H9 (cell line): ENCODE measurements around the gene CCDC92B. TPM values are rescaled to one million over a fixed set of nuclear protein-coding genes. Genes with fewer than 3 reads are reported as not detected.
A peak's percentile ranks its signal among the peaks of the same experiment; 100 is the strongest.

ENCODE experiments used
- DNase-seq: peaks from one replicate; pipeline ENCODE4 v3.0.0-alpha.2; 2017
- H2AFZ ChIP-seq: one replicate; pipeline ENCODE4 v1.6.1; 2013; ENCODE audit warnings: mild to moderate bottlenecking, low read length, control low read depth, moderate library complexity
- H2AK5ac ChIP-seq: 2 replicates; pipeline ENCODE4 v1.6.1; 2013; ENCODE audit warnings: low read length, control low read depth, mixed read lengths; ENCODE audit not compliant: insufficient read length
- H2BK120ac ChIP-seq: one replicate; pipeline ENCODE4 v1.6.1; 2013; ENCODE audit warnings: low read depth, mild to moderate bottlenecking, low read length, control low read depth, inconsistent platforms; ENCODE audit not compliant: poor library complexity, severe bottlenecking
- H2BK12ac ChIP-seq: 2 replicates; pipeline ENCODE4 v1.6.1; 2013; ENCODE audit warnings: low read length, control low read depth, mixed read lengths, low read depth; ENCODE audit not compliant: insufficient read length
- H2BK15ac ChIP-seq: 2 replicates; pipeline ENCODE4 v1.6.1; 2013; ENCODE audit warnings: low read depth, low read length, control low read depth
- H2BK20ac ChIP-seq: one replicate; pipeline ENCODE4 v1.6.1; 2013; ENCODE audit warnings: low read depth, mild to moderate bottlenecking, low read length, control low read depth, inconsistent platforms; ENCODE audit not compliant: poor library complexity, severe bottlenecking
- H2BK5ac ChIP-seq: 2 replicates; pipeline ENCODE4 v1.6.1; 2013; ENCODE audit warnings: low read length, control low read depth, mixed read lengths; ENCODE audit not compliant: insufficient read length
- H3K14ac ChIP-seq: 2 replicates; pipeline ENCODE4 v1.6.1; 2013; ENCODE audit warnings: low read length, control low read depth; ENCODE audit not compliant: insufficient read depth
- H3K18ac ChIP-seq: 2 replicates; pipeline ENCODE4 v1.6.1; 2013; ENCODE audit warnings: low read depth, mild to moderate bottlenecking, mixed read lengths, low read length, control low read depth; ENCODE audit not compliant: insufficient read length
- H3K23ac ChIP-seq: 2 replicates; pipeline ENCODE4 v1.6.1; 2013; ENCODE audit warnings: low read length, control low read depth, mixed read lengths, low read depth; ENCODE audit not compliant: insufficient read length
- H3K23me2 ChIP-seq: 2 replicates; pipeline ENCODE4 v1.6.1; 2013; ENCODE audit warnings: low read depth, mild to moderate bottlenecking, mixed read lengths, low read length, control low read depth; ENCODE audit not compliant: insufficient read length, poor library complexity, severe bottlenecking
- H3K27ac ChIP-seq: 2 replicates; pipeline ENCODE4 v1.5.1; 2013; ENCODE audit warnings: low read length, control low read depth, mixed read lengths, low read depth; ENCODE audit not compliant: insufficient read length
- H3K27me3 ChIP-seq: 2 replicates; pipeline ENCODE4 v1.6.1; 2013; ENCODE audit warnings: low read length, control low read depth, inconsistent platforms; ENCODE audit not compliant: insufficient read depth
- H3K4ac ChIP-seq: 2 replicates; pipeline ENCODE4 v1.6.1; 2013; ENCODE audit warnings: low read depth, mild to moderate bottlenecking, control low read depth, inconsistent platforms, low read length, moderate library complexity
- H3K4me1 ChIP-seq: 2 replicates; pipeline ENCODE4 v1.6.1; 2013; ENCODE audit warnings: low read length, control low read depth, inconsistent platforms; ENCODE audit not compliant: insufficient read depth
- H3K4me2 ChIP-seq: 2 replicates; pipeline ENCODE4 v1.6.1; 2013; ENCODE audit warnings: low read length, control low read depth, mixed read lengths; ENCODE audit not compliant: insufficient read length, insufficient read depth
- H3K56ac ChIP-seq: 2 replicates; pipeline ENCODE4 v1.6.1; 2013; ENCODE audit warnings: low read depth, mild to moderate bottlenecking, mixed read lengths, low read length, control low read depth; ENCODE audit not compliant: insufficient read length
- H3K79me1 ChIP-seq: 2 replicates; pipeline ENCODE4 v1.6.1; 2013; ENCODE audit warnings: low read depth, mild to moderate bottlenecking, moderate library complexity, low read length, control low read depth, inconsistent platforms; ENCODE audit not compliant: insufficient read depth, poor library complexity, severe bottlenecking
- H3K79me2 ChIP-seq: 2 replicates; pipeline ENCODE4 v1.6.1; 2013; ENCODE audit warnings: low read length, control low read depth, inconsistent platforms; ENCODE audit not compliant: insufficient read depth
- H3K9ac ChIP-seq: 2 replicates; pipeline ENCODE4 v1.6.1; 2013; ENCODE audit warnings: low read length, control low read depth, mixed read lengths; ENCODE audit not compliant: insufficient read length; ENCODE audit errors: extremely low read depth
- H3K9me3 ChIP-seq: one replicate; pipeline ENCODE4 v1.6.1; 2013; ENCODE audit warnings: low read depth, low read length, inconsistent platforms; ENCODE audit not compliant: control insufficient read depth
- H3T11ph ChIP-seq: one replicate; pipeline ENCODE4 v1.6.1; 2013; ENCODE audit warnings: mild to moderate bottlenecking, low read length, control low read depth, inconsistent platforms
- H4K20me1 ChIP-seq: one replicate; pipeline ENCODE4 v1.6.1; 2013; ENCODE audit not compliant: control insufficient read depth, insufficient read length, insufficient read depth
- H4K5ac ChIP-seq: 2 replicates; pipeline ENCODE4 v1.6.1; 2013; ENCODE audit warnings: low read depth, mild to moderate bottlenecking, mixed read lengths, low read length, control low read depth; ENCODE audit not compliant: insufficient read length
- H4K8ac ChIP-seq: replicated peaks from 2 replicates; pipeline ENCODE4 v1.6.1; 2013; ENCODE audit warnings: low read length, control low read depth, mixed read lengths, low read depth; ENCODE audit not compliant: insufficient read length
- H4K91ac ChIP-seq: 2 replicates; pipeline ENCODE4 v1.6.1; 2013; ENCODE audit warnings: low read depth, mild to moderate bottlenecking, moderate library complexity, mixed read lengths, low read length, control low read depth; ENCODE audit not compliant: insufficient read length
- H3K27ac Mint-ChIP-seq, 3 experiments: 2 replicates in 2 of 3; 3 replicates in 1 of 3; pipeline ENCODE4 v1.8.0; 2020 to 2021; ENCODE audit warnings: mixed read lengths in 3 of 3, mild to moderate bottlenecking in 1 of 3, moderate library complexity in 1 of 3
- H3K27me3 Mint-ChIP-seq: 2 replicates; pipeline ENCODE4 v1.8.0; 2021; ENCODE audit warnings: low read depth, mild to moderate bottlenecking, moderate library complexity, mixed read lengths
- H3K36me3 Mint-ChIP-seq, 3 experiments: 2 replicates in 2 of 3; 3 replicates in 1 of 3; pipeline ENCODE4 v1.8.0; 2020 to 2021; ENCODE audit warnings: low read depth in 3 of 3, mixed read lengths in 3 of 3; ENCODE audit not compliant: insufficient read depth in 1 of 3
- H3K4me1 Mint-ChIP-seq, 2 experiments: 2 replicates each; pipeline ENCODE4 v1.8.0; 2020; ENCODE audit warnings: mixed read lengths in 2 of 2
- H3K4me3 Mint-ChIP-seq, 2 experiments: 2 replicates in 1 of 2; 3 replicates in 1 of 2; pipeline ENCODE4 v1.8.0; 2020 to 2021; ENCODE audit warnings: mild to moderate bottlenecking in 2 of 2, mixed read lengths in 2 of 2, moderate library complexity in 1 of 2
- H3K9me3 Mint-ChIP-seq, 2 experiments: 2 replicates in 1 of 2; 3 replicates in 1 of 2; pipeline ENCODE4 v1.8.0; 2020; ENCODE audit warnings: mild to moderate bottlenecking in 2 of 2, mixed read lengths in 2 of 2, moderate library complexity in 1 of 2
- WGBS: extraction: QIAGEN DNeasy Blood & Tissue Kit; methylation state at CpG from one replicate; pipeline ENCODE4 v1.1.7; 2013; ENCODE audit warnings: missing lambda C conversion rate, low lambda C conversion rate, mixed read lengths; ENCODE audit not compliant: insufficient read length; ENCODE audit errors: extremely low coverage; 5-methylcytosine and 5-hydroxymethylcytosine counted together
- total RNA-seq: library from RNA; stranded (reverse); gene quantifications from 2 replicates; pipeline ENCODE4 v1.2.1, GENCODE V29; 2021
- TF ChIP-seq, protein P1 (sequence below): fragments of 200-600 bp; sonication (generic); conservative IDR thresholded peaks from 3 replicates; pipeline ENCODE4 v1.8.0; 2021; ENCODE audit warnings: antibody characterized with exemption, mild to moderate bottlenecking

The CCDC92B gene
- total RNA-seq, 1 experiment from 2014 or later, result 8.0 TPM

- Histone ChIP-seq H3T11ph (no peak overlapping the region), H2AFZ (no peak overlapping the region), H3K27ac (no peak overlapping the region), H3K4me2 (no peak overlapping the region), H2BK120ac (no peak overlapping the region), H3K23me2 (peaks cover 4% of the 10 kb centered on the region), H3K56ac (no peak overlapping the region), H3K27me3 (no peaks in the 10 kb centered on the region), H3K23ac (no peak overlapping the region), H3K9ac (no peak overlapping the region), H2AK5ac (no peak overlapping the region), H4K5ac (no peak overlapping the region), H3K18ac (no peak overlapping the region), H2BK20ac (no peak overlapping the region), H3K79me1 (no peaks in the 10 kb centered on the region), H3K79me2 (no peaks in the 10 kb centered on the region), H3K9me3 (no peaks in the 10 kb centered on the region), H2BK12ac (no peak overlapping the region), H3K4ac (no peak overlapping the region), H4K20me1 (no peaks in the 10 kb centered on the region), H4K8ac (no peak overlapping the region), H2BK15ac (no peak overlapping the region), H3K4me1 (no peaks in the 10 kb centered on the region), H3K14ac (no peak overlapping the region; the same call in 1 of the 2 replicates), H2BK5ac (no peak overlapping the region), H4K91ac (no peak overlapping the region)
- WGBS, result no CpG with 5 or more reads among the region's 17 CpGs
- no peak for DNase-seq
- H3K4me1 Mint-ChIP-seq, result no peaks in the 10 kb centered on the region
- TF ChIP-seq, protein P1, sequence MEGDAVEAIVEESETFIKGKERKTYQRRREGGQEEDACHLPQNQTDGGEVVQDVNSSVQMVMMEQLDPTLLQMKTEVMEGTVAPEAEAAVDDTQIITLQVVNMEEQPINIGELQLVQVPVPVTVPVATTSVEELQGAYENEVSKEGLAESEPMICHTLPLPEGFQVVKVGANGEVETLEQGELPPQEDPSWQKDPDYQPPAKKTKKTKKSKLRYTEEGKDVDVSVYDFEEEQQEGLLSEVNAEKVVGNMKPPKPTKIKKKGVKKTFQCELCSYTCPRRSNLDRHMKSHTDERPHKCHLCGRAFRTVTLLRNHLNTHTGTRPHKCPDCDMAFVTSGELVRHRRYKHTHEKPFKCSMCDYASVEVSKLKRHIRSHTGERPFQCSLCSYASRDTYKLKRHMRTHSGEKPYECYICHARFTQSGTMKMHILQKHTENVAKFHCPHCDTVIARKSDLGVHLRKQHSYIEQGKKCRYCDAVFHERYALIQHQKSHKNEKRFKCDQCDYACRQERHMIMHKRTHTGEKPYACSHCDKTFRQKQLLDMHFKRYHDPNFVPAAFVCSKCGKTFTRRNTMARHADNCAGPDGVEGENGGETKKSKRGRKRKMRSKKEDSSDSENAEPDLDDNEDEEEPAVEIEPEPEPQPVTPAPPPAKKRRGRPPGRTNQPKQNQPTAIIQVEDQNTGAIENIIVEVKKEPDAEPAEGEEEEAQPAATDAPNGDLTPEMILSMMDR, result no peak
- H3K9me3 Mint-ChIP-seq, result no peaks in the 10 kb centered on the region; a peak in 1 of 5 replicates
- peak overlapping the region in 1 of 3 experiments; percentile 65; a peak in 2 of 7 replicates for H3K27ac Mint-ChIP-seq
- no peaks in the 10 kb centered on the region; the same call in none of the 2 replicates for H3K27me3 Mint-ChIP-seq
- H3K36me3 Mint-ChIP-seq, result peaks cover 5 to 29% (median 22%) of the 10 kb centered on the region in 3 experiments; a peak in 5 of 7 replicates
- H3K4me3 Mint-ChIP-seq, result no peak overlapping the region; a peak in 1 of 5 replicates
These were observed 18.6 kb downstream of the CCDC92B start for GRCh38 chr17:2730764-2731353.
